GM21390 (cell line): Measurements from ENCODE around the gene GHR.

Experiments used
- ATAC-seq: cut with Tn5 transposase; IDR thresholded peaks from one replicate; pipeline ENCODE4 v1.9.1; 2021; ENCODE audit not compliant: unreplicated experiment

The GHR gene

GRCh38 chr5:42597318-42597937 lies 174.2 kb downstream of the GHR start:
- ATAC-seq: no peak

GRCh38 chr5:42598311-42598710 lies 175.1 kb downstream of the GHR start:
- ATAC-seq: no peak

GRCh38 chr5:42599106-42599505 lies 175.9 kb downstream of the GHR start:
- ATAC-seq: no peak

- no peak for ATAC-seq
These were observed 177.2 kb downstream of the GHR start for GRCh38 chr5:42600441-42600840.

GRCh38 chr5:42604171-42604711 lies 181.0 kb downstream of the GHR start:
- ATAC-seq: no peak

- no peak for ATAC-seq
These were observed 182.3 kb downstream of the GHR start for GRCh38 chr5:42605490-42605889.

- ATAC-seq: no peak
These were observed 183.2 kb downstream of the GHR start for GRCh38 chr5:42606464-42606869.

GRCh38 chr5:42611437-42611836 lies 188.2 kb downstream of the GHR start:
- ATAC-seq: no peak

- ATAC-seq: no peak
These were observed 189.6 kb downstream of the GHR start for GRCh38 chr5:42612750-42613366.

- ATAC-seq: no peak
These were observed 191.3 kb downstream of the GHR start for GRCh38 chr5:42614509-42614908.

GRCh38 chr5:42620579-42621216 lies 197.5 kb downstream of the GHR start:
- no peak for ATAC-seq

GRCh38 chr5:42621242-42621641 lies 198.0 kb downstream of the GHR start:
- no peak for ATAC-seq

GRCh38 chr5:42621662-42622061 lies 198.4 kb downstream of the GHR start:
- ATAC-seq: no peak

GRCh38 chr5:42624912-42625311 lies 201.7 kb downstream of the GHR start:
- no peak for ATAC-seq

GRCh38 chr5:42626462-42626861 lies 203.2 kb downstream of the GHR start:
- ATAC-seq: no peak

- no peak for ATAC-seq
These were observed 205.6 kb downstream of the GHR start for GRCh38 chr5:42628821-42629220.

GRCh38 chr5:42629284-42629683 lies 206.0 kb downstream of the GHR start:
- ATAC-seq: no peak

- no peak for ATAC-seq
These were observed 208.0 kb downstream of the GHR start for GRCh38 chr5:42631241-42631640.

GRCh38 chr5:42632354-42632900 lies 209.2 kb downstream of the GHR start:
- ATAC-seq: no peak

- ATAC-seq: no peak
These were observed 211.3 kb downstream of the GHR start for GRCh38 chr5:42634575-42634974.

GRCh38 chr5:42636425-42636824 lies 213.2 kb downstream of the GHR start:
- no peak for ATAC-seq

- ATAC-seq: no peak
These were observed 213.7 kb downstream of the GHR start for GRCh38 chr5:42636946-42637345.
